ENCODE measurements around the gene PML.

- TF ChIP-seq MAX (IDR thresholded peaks at IDR 0.05; ENCODE audit: low read depth) (no peak), CTCF (IDR thresholded peaks at IDR 0.05) (no peak), EP300 (IDR thresholded peaks at IDR 0.05; ENCODE audit: borderline replicate concordance in 1 of 2, low read depth in 1 of 2, low read length in 1 of 2) (no peak), REST (IDR thresholded peaks at IDR 0.05; ENCODE audit: low read depth, low read length) (no peak), GABPA (IDR thresholded peaks at IDR 0.05; ENCODE audit: low read depth) (no peak), ZBTB33 (IDR thresholded peaks at IDR 0.05; ENCODE audit: borderline replicate concordance, low read depth) (no peak), RAD21 (IDR thresholded peaks at IDR 0.05; ENCODE audit: low read length) (no peak), YY1 (IDR thresholded peaks at IDR 0.05; ENCODE audit: low read depth) (no peak), SIN3A (IDR thresholded peaks at IDR 0.05; ENCODE audit: borderline replicate concordance, low read depth, low read length) (no peak), RCOR1 (IDR thresholded peaks at IDR 0.05; ENCODE audit: low read length) (no peak), TAF1 (IDR thresholded peaks at IDR 0.05; ENCODE audit: borderline replicate concordance, low read depth, low read length) (no peak), TEAD4 (IDR thresholded peaks at IDR 0.05; ENCODE audit: borderline replicate concordance, insufficient read depth) (no peak)
Observed at GRCh38 chr15:74011610-74012009, 17.1 kb downstream of the PML start.
